Neural progenitor cell (in vitro differentiated cells): Measurements from ENCODE around the gene GJC3. TPM values are rescaled to one million over a fixed set of nuclear protein-coding genes. Genes with fewer than 3 reads are reported as not detected.

Source experiments
- DNase-seq: peaks from one replicate; pipeline ENCODE4 v3.0.0-alpha.2; 2016; ENCODE audit warnings: low spot score
- H2AFZ ChIP-seq: fragments of 200-600 bp; sonication (generic); replicated peaks from 2 replicates; pipeline ENCODE4 v1.6.1; 2016; ENCODE audit warnings: antibody characterized with exemption
- H3F3A ChIP-seq: fragments of 200-600 bp; sonication (generic); 2 replicates; pipeline ENCODE4 v1.6.1; 2016; ENCODE audit warnings: antibody characterized with exemption, low read depth
- H3K27ac ChIP-seq: fragments of 200-600 bp; sonication (generic); 2 replicates; pipeline ENCODE4 v1.5.1; 2016; ENCODE audit warnings: mild to moderate bottlenecking
- H3K27me3 ChIP-seq: fragments of 200-600 bp; sonication (generic); 2 replicates; pipeline ENCODE4 v1.6.1; 2016; ENCODE audit warnings: mild to moderate bottlenecking, moderate library complexity
- H3K36me3 ChIP-seq: fragments of 200-600 bp; sonication (generic); 2 replicates; pipeline ENCODE4 v1.5.1; 2016
- H3K4me1 ChIP-seq: fragments of 200-600 bp; sonication (generic); 2 replicates; pipeline ENCODE4 v1.6.1; 2016; ENCODE audit warnings: mixed run types
- H3K4me2 ChIP-seq: fragments of 200-600 bp; sonication (generic); 2 replicates; pipeline ENCODE4 v1.6.1; 2016
- H3K4me3 ChIP-seq: fragments of 200-600 bp; sonication (generic); 2 replicates; pipeline ENCODE4 v1.5.1; 2016
- H3K79me2 ChIP-seq: fragments of 200-600 bp; sonication (generic); 2 replicates; pipeline ENCODE4 v1.6.1; 2016; ENCODE audit warnings: low read depth
- H3K9ac ChIP-seq: fragments of 200-600 bp; sonication (generic); 2 replicates; pipeline ENCODE4 v1.6.1; 2016
- H3K9me3 ChIP-seq: fragments of 200-600 bp; sonication (generic); 2 replicates; pipeline ENCODE4 v1.5.1; 2016; ENCODE audit warnings: low read depth
- H4K20me1 ChIP-seq: fragments of 200-600 bp; sonication (generic); 2 replicates; pipeline ENCODE4 v1.6.1; 2016; ENCODE audit warnings: low read depth
- H3K27ac Mint-ChIP-seq: 3 replicates; pipeline ENCODE4 v1.8.0; 2021; ENCODE audit warnings: mixed read lengths
- H3K27me3 Mint-ChIP-seq: 2 replicates; pipeline ENCODE4 v1.8.0; 2022; ENCODE audit warnings: low read depth, mild to moderate bottlenecking, inconsistent platforms, moderate library complexity, mixed read lengths; ENCODE audit not compliant: insufficient read depth
- H3K36me3 Mint-ChIP-seq: 3 replicates; pipeline ENCODE4 v1.8.0; 2021; ENCODE audit warnings: mixed read lengths
- H3K4me1 Mint-ChIP-seq: 3 replicates; pipeline ENCODE4 v1.8.0; 2021; ENCODE audit warnings: mixed read lengths
- H3K4me3 Mint-ChIP-seq: 3 replicates; pipeline ENCODE4 v1.8.0; 2021; ENCODE audit warnings: mild to moderate bottlenecking, moderate library complexity, mixed read lengths
- H3K9me3 Mint-ChIP-seq: 3 replicates; pipeline ENCODE4 v1.8.0; 2020; ENCODE audit warnings: mixed read lengths
- EZH2 ChIP-seq: fragments of 200-600 bp; sonication (generic); IDR thresholded peaks from 2 replicates; pipeline ENCODE4 v1.6.1; 2017; ENCODE audit warnings: antibody characterized with exemption, mild to moderate bottlenecking, moderate library complexity
- EZH2phosphoT487 ChIP-seq: fragments of 200-600 bp; sonication (generic); IDR thresholded peaks from 2 replicates; pipeline ENCODE4 v1.6.1; 2017; ENCODE audit warnings: antibody characterized with exemption
- total RNA-seq: library from RNA; depleted of rRNA; stranded (reverse); fragments of >200 nt; gene quantifications from 2 replicates; pipeline ENCODE4 v1.2.3, GENCODE V29; 2015; ENCODE audit warnings: low replicate concordance
- TF ChIP-seq, protein P1 (sequence below): fragments of 200-600 bp; sonication (generic); IDR thresholded peaks from 2 replicates; pipeline ENCODE4 v1.5.1; 2017; ENCODE audit warnings: antibody characterized with exemption, mild to moderate bottlenecking

The GJC3 gene
- total RNA-seq, 1 donor from 2014 or later = 0.34 TPM

DNA sequence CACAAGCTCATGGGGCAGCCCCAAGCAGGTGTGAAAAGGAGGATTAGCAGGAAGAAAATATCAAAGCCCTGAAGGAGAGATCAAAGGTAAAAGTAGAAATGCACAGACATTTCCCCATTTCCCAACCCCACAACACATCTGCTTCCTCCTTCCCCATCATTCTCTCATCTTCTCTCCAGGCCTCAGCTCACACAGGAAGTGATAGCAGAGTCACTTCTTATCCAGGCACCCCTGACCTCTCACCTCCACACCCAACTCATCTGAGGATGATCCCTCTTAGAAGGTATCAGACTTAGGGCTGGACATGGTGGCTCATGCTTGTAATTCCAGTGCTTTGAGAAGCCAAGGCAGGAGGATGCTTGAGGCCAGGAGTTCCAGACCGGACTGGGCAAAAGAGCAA is 18.2 kb upstream of the GJC3 start:
- H3F3A ChIP-seq = no peaks in the 10 kb centered on the region
- peaks cover 3% of the 10 kb centered on the region for H3K27me3 Mint-ChIP-seq
- H3K27ac Mint-ChIP-seq = no peak overlapping the region

GRCh38 chr7:99944497-99945070 is 15.2 kb upstream of the GJC3 start:
- H3K27me3 ChIP-seq = no peaks in the 10 kb centered on the region
- no peaks in the 10 kb centered on the region for H3K4me1 ChIP-seq
- no peaks in the 10 kb centered on the region for H3K4me1 Mint-ChIP-seq
- H2AFZ ChIP-seq = peak overlapping the region; percentile 99
- H3K4me3 Mint-ChIP-seq = no peak overlapping the region
- H3F3A ChIP-seq = no peaks in the 10 kb centered on the region
- H3K9me3 Mint-ChIP-seq = peaks cover 5% of the 10 kb centered on the region
- H3K27ac Mint-ChIP-seq = no peak overlapping the region
- no peaks in the 10 kb centered on the region for H3K36me3 ChIP-seq
- no peak overlapping the region for H3K27ac ChIP-seq
- H3K36me3 Mint-ChIP-seq = no peaks in the 10 kb centered on the region
- no peak overlapping the region for H3K4me2 ChIP-seq
- no peak for DNase-seq
- no peaks in the 10 kb centered on the region for H3K9me3 ChIP-seq
- H3K27me3 Mint-ChIP-seq = peaks cover 3% of the 10 kb centered on the region
- H3K4me3 ChIP-seq = no peak overlapping the region
- H3K9ac ChIP-seq = no peak overlapping the region
- no peaks in the 10 kb centered on the region for H4K20me1 ChIP-seq
- no peaks in the 10 kb centered on the region for H3K79me2 ChIP-seq
- TF ChIP-seq EZH2 = no peak
- TF ChIP-seq, protein P1, sequence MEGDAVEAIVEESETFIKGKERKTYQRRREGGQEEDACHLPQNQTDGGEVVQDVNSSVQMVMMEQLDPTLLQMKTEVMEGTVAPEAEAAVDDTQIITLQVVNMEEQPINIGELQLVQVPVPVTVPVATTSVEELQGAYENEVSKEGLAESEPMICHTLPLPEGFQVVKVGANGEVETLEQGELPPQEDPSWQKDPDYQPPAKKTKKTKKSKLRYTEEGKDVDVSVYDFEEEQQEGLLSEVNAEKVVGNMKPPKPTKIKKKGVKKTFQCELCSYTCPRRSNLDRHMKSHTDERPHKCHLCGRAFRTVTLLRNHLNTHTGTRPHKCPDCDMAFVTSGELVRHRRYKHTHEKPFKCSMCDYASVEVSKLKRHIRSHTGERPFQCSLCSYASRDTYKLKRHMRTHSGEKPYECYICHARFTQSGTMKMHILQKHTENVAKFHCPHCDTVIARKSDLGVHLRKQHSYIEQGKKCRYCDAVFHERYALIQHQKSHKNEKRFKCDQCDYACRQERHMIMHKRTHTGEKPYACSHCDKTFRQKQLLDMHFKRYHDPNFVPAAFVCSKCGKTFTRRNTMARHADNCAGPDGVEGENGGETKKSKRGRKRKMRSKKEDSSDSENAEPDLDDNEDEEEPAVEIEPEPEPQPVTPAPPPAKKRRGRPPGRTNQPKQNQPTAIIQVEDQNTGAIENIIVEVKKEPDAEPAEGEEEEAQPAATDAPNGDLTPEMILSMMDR = no peak
- TF ChIP-seq EZH2phosphoT487 = no peak

More for the DNA sequence above, 18.2 kb upstream of the GJC3 start:
- H3K36me3 ChIP-seq = no peaks in the 10 kb centered on the region
- no peak overlapping the region for H3K9ac ChIP-seq
- Mint-ChIP-seq H3K36me3 (no peaks in the 10 kb centered on the region), H3K9me3 (peaks cover 10% of the 10 kb centered on the region), H3K4me1 (no peaks in the 10 kb centered on the region), H3K4me3 (no peak overlapping the region)
- H3K4me2 ChIP-seq = no peak overlapping the region
- no peaks in the 10 kb centered on the region for H3K79me2 ChIP-seq
- no peaks in the 10 kb centered on the region for H3K27me3 ChIP-seq
- DNase-seq = no peak
- TF ChIP-seq, protein P1 = no peak
- TF ChIP-seq EZH2 (no peak), EZH2phosphoT487 (no peak)
- no peak overlapping the region for H3K27ac ChIP-seq
- H4K20me1 ChIP-seq = no peaks in the 10 kb centered on the region
- H2AFZ ChIP-seq = no peak overlapping the region
- peaks cover 4% of the 10 kb centered on the region for H3K9me3 ChIP-seq
- H3K4me1 ChIP-seq = no peaks in the 10 kb centered on the region
- H3K4me3 ChIP-seq = no peak overlapping the region

DNA sequence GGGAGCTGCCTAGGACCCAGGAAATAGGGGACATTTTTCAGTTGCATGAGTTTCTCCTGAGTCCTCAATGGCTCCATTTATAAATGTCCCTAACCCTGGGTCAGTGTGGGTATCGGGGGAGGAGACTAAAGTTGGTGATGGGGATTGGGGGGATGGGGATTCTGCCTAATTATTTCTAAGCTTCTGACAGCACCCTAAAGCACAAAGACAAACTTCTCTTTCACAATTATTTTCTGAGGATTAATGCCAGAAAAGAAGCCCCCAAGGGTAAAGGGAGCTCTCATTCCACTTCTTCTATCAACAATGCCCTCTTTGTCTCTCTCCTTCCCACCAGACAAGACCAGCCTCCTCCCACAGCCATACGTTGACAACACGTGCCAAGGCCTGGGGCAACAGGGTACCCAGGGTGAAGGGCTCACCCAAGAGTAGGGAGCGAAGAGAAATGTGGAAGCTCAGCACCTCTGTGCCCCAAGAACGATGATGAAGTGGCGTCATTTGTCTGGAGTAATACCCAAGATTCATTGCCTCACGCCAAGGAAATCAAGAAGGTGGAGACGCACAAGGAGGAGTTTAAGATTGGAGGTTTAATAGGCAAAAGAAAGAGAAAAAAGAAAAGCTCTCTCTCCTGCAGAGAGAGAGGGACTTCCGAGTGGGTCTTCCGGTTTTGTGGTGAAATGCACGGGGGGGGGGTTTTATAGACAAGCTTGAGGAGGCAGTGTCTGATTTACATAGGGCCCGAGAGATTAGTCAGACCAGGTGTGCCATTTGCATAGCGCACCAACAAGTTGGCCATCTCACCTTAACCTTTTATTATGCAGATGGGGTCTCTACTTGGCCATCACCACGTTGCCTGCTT is 14.4 kb upstream of the GJC3 start:
- DNase-seq = no peak
- no peaks in the 10 kb centered on the region for H3K9me3 ChIP-seq
- TF ChIP-seq, protein P1 = no peak
- TF ChIP-seq EZH2 = no peak
- no peak for TF ChIP-seq EZH2phosphoT487
- no peak overlapping the region for H3K4me2 ChIP-seq
- no peak overlapping the region for H3K4me3 Mint-ChIP-seq
- peaks cover 9% of the 10 kb centered on the region for H3K27me3 Mint-ChIP-seq
- H3K36me3 Mint-ChIP-seq = no peaks in the 10 kb centered on the region
- no peaks in the 10 kb centered on the region for H3F3A ChIP-seq
- no peak overlapping the region for H3K27ac ChIP-seq
- H3K9ac ChIP-seq = no peak overlapping the region
- H2AFZ ChIP-seq = peak overlapping the region; percentile 99
- peaks cover 8% of the 10 kb centered on the region for H3K9me3 Mint-ChIP-seq
- H3K27ac Mint-ChIP-seq = no peak overlapping the region
- no peaks in the 10 kb centered on the region for H3K4me1 Mint-ChIP-seq
- H3K4me1 ChIP-seq = no peaks in the 10 kb centered on the region
- no peak overlapping the region for H3K4me3 ChIP-seq
- no peaks in the 10 kb centered on the region for H3K36me3 ChIP-seq
- no peaks in the 10 kb centered on the region for H4K20me1 ChIP-seq
- H3K79me2 ChIP-seq = no peaks in the 10 kb centered on the region
- H3K27me3 ChIP-seq = no peaks in the 10 kb centered on the region
